Vagina (tissue), 2 donors: Measurements from ENCODE around the gene PTPRA.

Source experiments
- CTCF ChIP-seq, 3 experiments: fragments of 450-650 bp in 2 of 3; fragments of 200-600 bp in 1 of 3; sonication (generic) in 1 of 3; IDR thresholded peaks; one replicate each; pipeline ENCODE4 v1.5.1; 2017 to 2019; ENCODE audit warnings: antibody characterized with exemption in 3 of 3, mild to moderate bottlenecking in 2 of 3, moderate library complexity in 2 of 3
- POLR2A ChIP-seq, 2 donors: fragments of 450-650 bp; IDR thresholded peaks; one replicate each; pipeline ENCODE4 v1.6.1; 2017; ENCODE audit warnings: antibody characterized with exemption in 2 of 2, mild to moderate bottlenecking in 2 of 2, moderate library complexity in 2 of 2
- POLR2AphosphoS5 ChIP-seq, 2 donors: sonication (generic); formaldehyde crosslinking; IDR thresholded peaks; one replicate each; pipeline ENCODE4 v1.9.0; 2017; ENCODE audit warnings: antibody characterized with exemption in 2 of 2, mild to moderate bottlenecking in 2 of 2, low read depth in 1 of 2; ENCODE audit not compliant: insufficient read depth in 1 of 2

DNA sequence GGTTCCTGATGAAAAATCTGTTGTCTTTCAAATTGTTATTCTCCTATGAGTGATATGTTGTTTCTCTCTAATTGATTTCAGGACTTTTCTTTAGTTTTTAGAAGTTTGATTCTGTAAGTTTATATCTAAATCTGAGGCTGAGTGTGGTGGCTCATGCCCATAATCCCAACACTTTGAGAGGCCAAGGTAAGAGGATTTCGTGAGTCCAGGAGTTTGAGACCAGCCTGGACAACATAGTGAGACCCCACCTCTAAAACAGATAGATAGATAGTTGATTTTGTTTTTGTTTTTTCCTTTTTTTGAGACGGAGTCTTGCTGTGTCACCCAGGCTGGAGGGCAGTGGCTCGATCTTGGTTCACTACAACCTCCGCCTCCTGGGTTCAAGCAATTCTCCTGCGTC lies 64.6 kb downstream of the PTPRA start:
- TF ChIP-seq CTCF (IDR thresholded peaks at IDR 0.05) (no peak), POLR2A (IDR thresholded peaks at IDR 0.05) (no peak), POLR2AphosphoS5 (IDR thresholded peaks at IDR 0.05; ENCODE audit: insufficient read depth in 1 of 2, low read depth in 1 of 2) (no peak)
